Measurements from ENCODE around the gene SMARCD3. TPM values are rescaled to one million over a fixed set of nuclear protein-coding genes. Genes with fewer than 3 reads are reported as not detected.

The SMARCD3 gene
- total RNA-seq, 2 experiments from 2014 or later: 11.8 to 14.8 TPM

DNA sequence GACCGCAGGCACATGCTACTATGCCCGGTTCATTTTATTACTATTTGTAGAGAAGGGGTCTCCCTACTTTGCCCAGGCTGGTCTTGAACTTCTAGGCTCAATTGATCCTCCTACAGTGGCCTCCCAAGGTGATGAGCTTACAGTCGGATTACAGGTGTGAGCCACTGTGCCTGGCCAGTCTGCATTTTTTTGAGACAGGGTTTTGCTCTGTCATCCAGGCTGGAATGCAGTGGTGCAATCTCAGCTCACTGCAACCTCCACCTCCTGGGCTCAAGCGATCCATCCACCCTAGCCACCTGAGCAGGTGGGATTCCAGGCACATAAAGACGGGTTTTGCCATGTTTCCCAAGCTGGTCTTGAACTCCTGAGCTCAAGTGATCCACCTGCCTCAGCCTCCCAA, 35.9 kb downstream of the SMARCD3 start:
- Histone ChIP-seq H3K9me3 (ENCODE audit: control insufficient read depth in 1 of 2, insufficient read depth in 1 of 2, low read length in 2 of 2) (no peaks in the 10 kb centered on the region), H3K27me3 (ENCODE audit: control insufficient read depth in 1 of 2, insufficient read depth in 2 of 2, low read length in 2 of 2) (no peaks in the 10 kb centered on the region), H3K4me3 (ENCODE audit: low read length) (no peak overlapping the region), H3K27ac (ENCODE audit: low read depth in 1 of 2, low read length in 2 of 2) (no peak overlapping the region), H3K4me1 (ENCODE audit: insufficient read depth, low read length) (peaks cover 25% of the 10 kb centered on the region), H3K36me3 (ENCODE audit: insufficient read depth, low read length) (peaks cover 50% of the 10 kb centered on the region)
- Mint-ChIP-seq H3K36me3 (ENCODE audit: low read depth) (peaks cover 65% of the 10 kb centered on the region), H3K4me1 (ENCODE audit: low read depth) (peaks cover 11% of the 10 kb centered on the region), H3K9me3 (no peaks in the 10 kb centered on the region), H3K27me3 (no peaks in the 10 kb centered on the region), H3K4me3 (no peak overlapping the region), H3K27ac (no peak overlapping the region)
- ChIA-PET CTCF (no interaction called here), POLR2A (no interaction called here)
- intact Hi-C loops (cut with DNase I, micrococcal nuclease): no loop called here
- ATAC-seq (ENCODE audit: poor library complexity) (no peak), DNase-seq (no peak)
- no peak for TF ChIP-seq CTCF (IDR thresholded peaks at IDR 0.05)

DNA sequence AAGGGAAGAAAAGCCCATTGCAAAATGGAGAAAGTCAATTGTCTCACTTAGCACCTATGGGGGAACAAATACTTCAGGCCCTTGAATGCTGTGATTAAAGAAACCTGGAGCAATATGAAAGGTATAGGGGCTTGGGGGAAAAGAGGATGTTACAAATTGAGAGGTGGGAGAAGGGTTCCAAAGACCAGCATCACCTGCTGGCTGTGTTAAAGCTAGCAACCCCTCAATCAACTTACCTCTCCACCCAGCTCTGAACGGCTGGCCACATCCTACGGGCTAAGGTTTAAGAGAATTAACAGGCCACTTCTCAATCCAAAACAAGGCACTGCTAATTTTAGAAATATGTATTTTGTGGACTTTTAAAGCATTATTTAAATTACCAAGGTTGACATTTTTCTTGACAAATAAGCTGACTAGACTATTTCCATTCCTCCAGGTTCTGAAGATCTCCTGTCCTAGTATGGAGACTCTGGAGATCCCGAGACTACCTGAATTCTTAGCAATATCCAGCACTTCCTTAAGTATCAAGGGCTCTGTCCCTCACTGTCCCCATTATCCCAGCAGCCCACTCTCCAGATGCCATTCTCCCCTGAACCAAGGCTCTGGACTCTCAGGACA, 37.2 kb downstream of the SMARCD3 start:
- DNase-seq: no peak
- intact Hi-C loops (cut with DNase I, micrococcal nuclease): no loop called here
- no peak for TF ChIP-seq CTCF (IDR thresholded peaks at IDR 0.05)
- no peaks in the 10 kb centered on the region for H3K9me3 Mint-ChIP-seq
- H3K36me3 Mint-ChIP-seq (ENCODE audit: low read depth): peaks cover 52% of the 10 kb centered on the region
- Histone ChIP-seq H3K9me3 (ENCODE audit: control insufficient read depth in 1 of 2, insufficient read depth in 1 of 2, low read length in 2 of 2) (no peaks in the 10 kb centered on the region), H3K27ac (ENCODE audit: low read depth in 1 of 2, low read length in 2 of 2) (no peak overlapping the region), H3K4me3 (ENCODE audit: low read length) (no peak overlapping the region), H3K36me3 (ENCODE audit: insufficient read depth, low read length) (peaks cover 37% of the 10 kb centered on the region), H3K4me1 (ENCODE audit: insufficient read depth, low read length) (peaks cover 38% of the 10 kb centered on the region), H3K27me3 (ENCODE audit: control insufficient read depth in 1 of 2, insufficient read depth in 2 of 2, low read length in 2 of 2) (no peaks in the 10 kb centered on the region)
- ChIA-PET CTCF (no interaction called here), POLR2A (no interaction called here)
- ATAC-seq (ENCODE audit: poor library complexity): no peak
- H3K27me3 Mint-ChIP-seq: no peaks in the 10 kb centered on the region
- peaks cover 24% of the 10 kb centered on the region for H3K4me1 Mint-ChIP-seq (ENCODE audit: low read depth)
- H3K4me3 Mint-ChIP-seq: no peak overlapping the region
- no peak overlapping the region for H3K27ac Mint-ChIP-seq

- peaks cover 42% of the 10 kb centered on the region for H3K36me3 Mint-ChIP-seq (ENCODE audit: low read depth)
- peaks cover 48% of the 10 kb centered on the region for H3K4me1 ChIP-seq (ENCODE audit: insufficient read depth, low read length)
- ChIA-PET CTCF (no interaction called here), POLR2A (no interaction called here)
- ATAC-seq (ENCODE audit: poor library complexity) (no peak), DNase-seq (no peak)
- no peak for TF ChIP-seq CTCF (IDR thresholded peaks at IDR 0.05)
- no peaks in the 10 kb centered on the region for H3K27me3 ChIP-seq (ENCODE audit: control insufficient read depth in 1 of 2, insufficient read depth in 2 of 2, low read length in 2 of 2)
- peaks cover 28% of the 10 kb centered on the region for H3K4me1 Mint-ChIP-seq (ENCODE audit: low read depth)
- no peak within 1 kb of the TSS for H3K27ac Mint-ChIP-seq
- H3K9me3 ChIP-seq (ENCODE audit: control insufficient read depth in 1 of 2, insufficient read depth in 1 of 2, low read length in 2 of 2): no peaks in the 10 kb centered on the region
- intact Hi-C loops (cut with DNase I, micrococcal nuclease): no loop called here
- peaks cover 27% of the 10 kb centered on the region for H3K36me3 ChIP-seq (ENCODE audit: insufficient read depth, low read length)
- no peak within 1 kb of the TSS for H3K4me3 Mint-ChIP-seq
- no peaks in the 10 kb centered on the region for H3K27me3 Mint-ChIP-seq
- H3K27ac ChIP-seq (ENCODE audit: low read depth in 1 of 2, low read length in 2 of 2): no peak within 1 kb of the TSS
- H3K4me3 ChIP-seq (ENCODE audit: low read length): no peak within 1 kb of the TSS
- H3K9me3 Mint-ChIP-seq: no peaks in the 10 kb centered on the region
Observed at GRCh38 chr7:151210087-151210854, 38.2 kb downstream of the SMARCD3 start, which contains the start of gene H2BK1. TSS of gene H2BK1 (minus strand) at chr7:151210488. CDS start at chr7:151210318, 170 bp downstream.
